DMS 273 treated with DMSO at 0.1 percent for 48 hours (cell line): ENCODE measurements around the gene PTPRM.

Experiments used
- DNase-seq: peaks from one replicate; lab custom pipeline; 2025; lab: John Stamatoyannopoulos, UW

PTPRM gene

DNA sequence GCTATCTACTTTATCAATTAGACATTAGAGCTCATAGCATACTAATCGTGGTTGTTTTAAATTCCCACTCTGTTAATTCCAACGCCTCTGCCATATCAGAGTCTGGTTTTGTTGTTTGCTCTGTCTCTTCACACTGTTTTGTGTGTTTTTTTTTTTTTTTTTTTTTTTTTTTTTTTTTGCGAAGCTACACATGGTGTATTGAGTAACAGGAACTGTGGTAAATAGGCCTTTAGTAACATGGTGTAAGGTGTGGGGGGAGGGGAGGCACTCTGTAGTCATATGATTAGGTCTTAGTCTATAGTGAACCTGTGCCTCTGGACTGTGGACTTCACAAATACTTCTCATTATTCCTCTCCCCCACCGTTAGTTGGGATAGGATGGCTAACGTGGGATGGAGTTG, 671.4 kb downstream of the PTPRM start:
- DNase-seq: no peak

DNA sequence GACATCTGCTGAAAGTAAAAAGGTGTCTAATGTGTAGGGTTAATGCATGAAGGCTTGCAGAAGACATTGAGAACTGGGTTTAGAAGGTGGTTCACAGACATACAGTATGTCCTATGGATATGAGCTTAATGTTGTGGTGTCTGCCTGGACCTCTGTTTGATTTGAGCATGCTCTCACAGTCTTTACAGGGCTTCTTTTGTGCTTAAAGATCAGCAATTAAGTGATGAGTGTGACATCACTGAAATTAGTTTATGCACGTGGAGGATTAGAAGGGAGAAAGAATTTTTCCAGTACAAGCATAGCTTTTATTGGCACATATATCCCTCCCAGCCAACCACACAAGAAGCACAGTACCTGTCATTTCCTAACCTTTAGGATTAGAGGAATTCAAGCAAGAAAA, 674.6 kb downstream of the PTPRM start:
- DNase-seq: no peak

DNA sequence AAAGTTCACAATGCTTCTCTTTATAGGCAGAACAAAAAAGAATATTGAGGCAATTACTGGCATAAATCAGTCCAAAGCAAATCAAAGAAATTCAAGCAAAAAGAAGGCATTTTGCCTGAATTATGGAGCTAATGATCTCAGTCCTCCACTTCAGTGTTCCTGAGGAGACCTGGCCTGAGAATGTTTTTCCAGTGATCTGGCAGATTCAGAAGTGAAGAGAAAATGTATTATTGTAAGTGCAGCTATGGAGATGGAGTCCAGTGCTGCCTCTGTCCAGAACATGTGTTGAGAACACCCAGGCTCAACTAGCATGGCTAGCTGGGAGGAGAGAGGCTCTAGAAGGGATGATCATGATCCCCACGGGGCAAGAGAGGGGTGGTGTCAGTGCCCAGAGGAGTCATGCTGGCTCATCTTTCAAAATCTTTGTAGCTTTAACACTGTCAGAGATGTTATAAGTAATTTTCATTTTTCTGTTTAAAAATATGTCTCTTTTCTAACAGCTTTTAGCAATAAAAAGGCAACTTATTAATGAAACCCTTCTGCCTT, 675.1 kb downstream of the PTPRM start:
- no peak for DNase-seq

DNA sequence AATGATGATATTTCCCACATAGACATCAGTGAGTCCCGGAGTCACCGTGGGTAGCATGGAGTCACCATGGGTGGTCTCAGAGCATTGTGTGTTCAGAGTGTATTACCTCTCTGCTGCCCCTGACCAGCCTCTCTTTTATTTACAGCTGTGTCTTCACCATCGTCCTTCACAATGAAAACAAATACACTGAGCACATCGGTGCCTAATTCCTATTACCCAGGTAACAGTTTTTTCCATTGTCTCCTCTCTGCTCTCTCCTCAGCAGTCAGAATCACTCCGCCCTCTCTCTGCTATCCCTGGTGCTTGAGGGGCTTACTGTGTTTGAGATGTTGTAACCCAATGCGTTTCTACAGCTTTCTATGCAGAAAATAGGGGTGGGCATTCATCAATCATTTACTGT, 680.6 kb downstream of the PTPRM start:
- no peak for DNase-seq

GRCh38 chr18:8248576-8248975, 681.5 kb downstream of the PTPRM start:
- no peak for DNase-seq

GRCh38 chr18:8249811-8250210, 682.7 kb downstream of the PTPRM start:
- DNase-seq: no peak

GRCh38 chr18:8252371-8252770, 685.3 kb downstream of the PTPRM start:
- DNase-seq: no peak

DNA sequence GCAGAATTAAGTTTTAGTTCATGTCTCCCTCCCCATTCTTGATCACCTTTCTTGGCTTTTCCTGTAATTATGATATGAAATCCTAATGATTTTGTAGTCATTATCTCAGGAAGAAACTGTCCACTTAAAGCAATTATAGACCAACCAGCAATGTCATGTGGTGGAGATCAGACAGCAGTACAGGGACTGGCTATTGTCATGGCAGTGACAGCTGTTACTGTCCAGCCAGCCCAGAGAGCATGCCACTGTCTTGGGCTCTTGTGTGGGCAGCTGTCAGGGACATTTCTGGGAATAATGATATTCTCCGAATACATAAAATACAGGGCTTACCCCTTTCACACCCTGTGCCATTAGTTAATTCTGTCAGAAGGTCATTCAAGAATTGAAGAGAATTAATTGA, 686.8 kb downstream of the PTPRM start:
- DNase-seq: no peak

DNA sequence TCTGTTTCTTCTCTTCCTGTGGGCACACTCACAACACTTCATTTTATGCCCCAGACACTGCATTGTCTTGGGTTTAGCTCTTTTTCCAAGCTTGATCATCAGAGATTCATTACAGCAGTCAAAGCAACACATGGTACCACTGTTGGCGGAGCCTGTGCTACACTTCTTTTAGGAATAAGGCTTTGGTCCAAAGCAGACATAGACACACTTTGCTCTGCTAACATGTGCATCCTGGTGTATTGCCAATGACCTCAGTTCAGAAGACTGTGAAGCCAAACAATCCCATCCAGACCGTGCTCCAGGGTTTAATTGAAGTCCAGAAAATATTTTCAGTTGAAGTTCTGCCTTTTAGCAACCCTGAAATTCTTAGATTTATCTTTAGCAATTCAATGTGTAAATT, 687.5 kb downstream of the PTPRM start:
- DNase-seq: no peak

DNA sequence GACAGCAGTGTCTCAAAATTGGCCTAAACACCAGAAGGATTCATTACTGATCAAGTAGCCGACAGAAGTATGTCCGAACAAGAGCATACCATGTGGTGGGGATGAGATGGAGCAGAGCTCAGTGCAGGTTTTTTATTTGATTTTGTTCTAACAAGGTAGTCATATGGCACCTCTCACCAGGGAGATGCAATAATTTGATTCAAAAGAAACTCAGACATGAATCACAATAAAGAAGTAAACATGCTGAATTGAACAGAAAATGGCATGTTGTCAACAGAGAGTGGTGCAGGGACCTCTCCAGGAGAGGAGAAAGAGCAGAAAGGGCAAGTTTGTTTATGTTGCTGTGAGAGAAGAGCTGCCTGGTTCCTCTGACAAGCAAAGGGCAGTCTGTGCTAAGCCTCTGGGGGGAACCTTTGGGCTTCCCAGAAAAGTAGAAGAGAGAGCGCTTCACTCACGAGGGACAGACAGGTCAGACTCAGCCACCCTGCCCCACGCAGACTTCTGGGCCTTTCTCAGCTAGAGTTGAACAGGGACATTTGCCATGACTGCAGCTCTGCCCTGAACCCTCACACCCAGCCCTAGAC, 690.8 kb downstream of the PTPRM start:
- no peak for DNase-seq

DNA sequence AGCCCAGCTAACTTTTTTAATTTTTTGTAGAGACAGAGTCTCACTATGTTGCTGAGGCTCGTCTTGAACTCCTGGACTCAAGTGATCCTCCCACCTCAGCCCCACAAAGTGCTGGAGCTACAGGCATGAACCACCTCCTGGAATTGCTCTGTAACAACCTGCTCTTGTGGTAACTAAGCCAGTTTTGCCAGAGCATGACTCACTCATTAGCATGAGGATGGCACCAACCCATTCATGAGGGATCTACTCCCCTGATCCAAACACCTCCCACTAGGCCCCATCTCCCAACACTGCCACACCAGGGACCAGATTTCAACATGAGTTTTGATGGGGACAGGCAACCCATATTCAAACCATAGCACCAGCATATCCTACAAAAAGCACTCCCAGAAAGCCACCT, 693.2 kb downstream of the PTPRM start:
- DNase-seq: no peak

DNA sequence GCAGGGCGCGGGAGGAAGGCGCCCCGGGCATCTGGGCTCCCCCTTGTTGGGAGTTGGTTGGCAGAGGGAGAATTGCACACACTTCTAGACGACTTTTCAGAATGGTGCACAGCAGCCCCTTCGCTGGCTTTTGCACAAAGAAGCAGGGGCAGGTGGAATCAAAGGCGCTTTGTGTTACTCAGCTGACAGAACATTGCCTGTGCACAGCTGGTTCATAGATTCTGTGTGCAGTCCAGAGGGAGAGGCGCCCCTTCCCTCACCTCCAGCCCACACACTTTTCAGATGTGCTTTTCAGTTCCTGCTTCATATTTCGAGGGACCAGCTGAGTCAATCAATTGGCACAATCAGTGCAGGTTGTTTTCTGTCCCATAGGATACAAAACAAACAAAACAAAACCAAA, 693.7 kb downstream of the PTPRM start:
- no peak for DNase-seq

GRCh38 chr18:8261651-8262091, 694.6 kb downstream of the PTPRM start:
- no peak for DNase-seq

GRCh38 chr18:8262221-8262620, 695.1 kb downstream of the PTPRM start:
- no peak for DNase-seq

- no peak for DNase-seq
Measured at GRCh38 chr18:8264116-8264515, 697.0 kb downstream of the PTPRM start.

- no peak for DNase-seq
Measured at GRCh38 chr18:8264861-8265411, 697.8 kb downstream of the PTPRM start.

DNA sequence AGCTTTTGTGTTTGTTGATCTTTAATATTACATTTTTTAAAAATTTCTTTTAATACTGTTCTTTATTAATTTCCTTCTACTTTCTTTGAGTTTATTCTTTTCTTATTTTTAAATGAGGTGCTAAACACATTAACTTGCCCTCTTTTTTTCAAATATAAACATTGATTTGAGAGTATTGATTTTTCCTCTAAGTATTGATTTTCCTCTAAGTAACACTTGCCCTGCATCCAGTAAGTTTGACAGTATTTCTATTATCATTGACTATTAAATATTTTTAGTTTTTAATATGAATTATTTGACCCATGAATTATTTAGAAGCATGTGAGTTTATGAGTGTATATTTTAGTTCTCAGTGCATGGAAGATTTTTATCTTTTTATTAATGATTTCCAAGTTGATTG, 705.1 kb downstream of the PTPRM start:
- DNase-seq: no peak

- DNase-seq: no peak
Measured at GRCh38 chr18:8274370-8274769, 707.3 kb downstream of the PTPRM start.

DNA sequence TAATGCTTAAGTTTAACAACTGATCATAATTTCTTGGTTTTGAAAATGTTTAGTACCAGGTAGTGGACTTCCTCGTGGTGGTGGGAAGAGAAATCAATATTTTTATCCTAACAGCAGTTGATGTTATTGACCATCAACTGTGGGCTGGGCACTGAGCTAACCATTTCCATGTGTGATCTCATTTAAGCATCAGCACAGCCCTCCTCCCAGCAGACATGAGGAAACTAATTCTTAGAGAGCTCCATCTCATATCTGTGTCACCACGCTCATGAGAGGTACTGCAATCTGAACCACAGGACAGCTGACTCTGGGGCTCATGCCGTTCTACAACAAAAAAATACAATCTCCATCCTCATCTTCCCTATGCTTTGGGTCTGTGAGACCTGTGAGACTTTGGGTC, 709.3 kb downstream of the PTPRM start:
- no peak for DNase-seq

DNA sequence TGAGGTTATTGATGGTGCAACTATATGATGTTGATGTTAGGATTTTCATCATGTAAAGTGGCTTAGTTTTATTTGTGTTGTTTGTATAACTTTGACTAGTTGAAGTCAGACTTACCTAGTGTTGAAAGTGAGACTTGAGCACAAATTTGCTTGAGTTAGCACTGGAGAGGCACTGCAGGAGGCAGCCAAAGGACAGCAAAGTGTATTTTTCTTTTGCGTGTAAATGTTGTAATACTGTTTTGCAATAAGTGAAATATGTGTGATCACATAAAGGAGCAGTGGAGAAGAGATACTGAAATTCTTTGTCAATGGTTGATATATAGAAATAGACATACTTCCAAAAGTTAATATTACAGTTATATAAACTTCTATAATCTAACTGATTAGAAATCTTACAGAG, 710.2 kb downstream of the PTPRM start:
- DNase-seq: no peak

DNA sequence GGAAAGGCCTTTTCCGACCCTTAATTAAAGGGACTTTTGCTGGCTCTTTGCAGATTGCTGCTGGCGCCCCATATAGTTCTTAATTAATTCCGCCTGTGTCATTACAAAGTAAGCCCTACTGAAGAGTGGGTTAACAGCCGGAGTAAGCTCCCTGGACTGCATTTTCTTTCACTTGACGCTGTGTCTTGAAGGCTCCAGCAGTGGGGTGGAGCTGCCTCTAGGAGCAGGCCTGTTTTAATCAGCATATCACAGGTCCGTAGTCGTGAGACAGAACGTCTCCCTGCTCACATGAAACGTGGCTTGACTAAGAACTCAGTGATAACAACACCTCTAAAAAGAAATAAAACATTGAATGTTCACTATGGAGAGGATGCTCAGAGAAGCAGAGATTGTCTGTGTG, 712.2 kb downstream of the PTPRM start:
- DNase-seq: no peak

GRCh38 chr18:8279781-8280330, 712.7 kb downstream of the PTPRM start:
- DNase-seq: no peak

DNA sequence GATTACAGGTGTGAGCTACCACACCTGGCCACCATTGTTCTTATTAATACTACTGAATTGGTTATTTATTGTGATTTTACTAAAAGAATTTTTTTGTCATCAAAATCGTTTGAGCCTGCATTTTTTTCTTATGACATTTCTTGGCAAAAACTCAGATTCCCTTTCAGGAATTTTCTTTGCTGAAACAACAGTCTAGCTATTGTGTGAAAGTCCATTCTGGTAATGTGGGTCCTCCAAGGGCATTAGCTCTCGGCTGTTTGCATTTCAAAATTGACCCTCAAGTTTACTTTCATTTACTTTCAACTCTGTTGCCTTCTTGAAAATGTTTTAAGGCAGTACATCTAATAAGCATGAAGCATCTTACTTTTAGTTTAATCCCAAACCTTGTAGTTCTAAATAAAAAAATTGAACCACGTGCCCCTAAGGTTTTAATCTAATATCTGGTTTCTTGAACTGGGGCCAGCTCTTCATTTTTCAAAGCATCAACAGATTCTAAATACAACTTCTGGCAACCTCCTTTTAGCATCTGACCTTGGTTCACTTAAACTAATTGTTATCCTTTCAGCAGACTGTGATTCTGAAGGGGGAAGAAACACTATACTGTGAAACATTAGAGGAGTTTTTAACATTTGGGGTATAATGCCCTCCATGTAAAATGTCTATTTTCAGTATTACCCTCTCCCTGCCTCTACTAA, 716.9 kb downstream of the PTPRM start:
- DNase-seq: no peak
